Measurements from ENCODE around the gene AMFR. TPM values are rescaled to one million over a fixed set of nuclear protein-coding genes. Genes with fewer than 3 reads are reported as not detected.

AMFR gene
- total and polyA plus RNA-seq, 10 of the 15 experiments (the other 5 are each of a cell fraction or from before 2014, with no cell fraction given), result 8.2 to 67.6 (median 28.1) TPM

DNA sequence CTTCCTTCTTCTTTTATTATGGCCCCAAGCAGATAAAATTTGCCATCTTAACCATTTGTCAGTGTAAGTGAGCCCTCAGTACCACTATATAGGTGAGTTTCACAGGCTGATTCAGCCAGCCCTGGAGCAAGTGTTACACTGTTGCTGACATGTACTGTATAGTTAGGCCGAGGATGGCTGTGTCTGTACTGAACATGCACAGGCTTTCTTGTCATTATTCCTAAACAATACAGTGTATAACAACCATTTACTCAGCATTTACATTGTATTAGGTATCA, 53.7 kb downstream of the AMFR start (continued):
- TF ChIP-seq GATAD2B (conservative IDR thresholded peaks at IDR 0.05; ENCODE audit: low read depth) (no peak), SUPT20H (IDR thresholded peaks at IDR 0.05; ENCODE audit: borderline replicate concordance, control insufficient read depth, low read depth, low read length) (no peak)
- TF ChIP-seq, protein P1, sequence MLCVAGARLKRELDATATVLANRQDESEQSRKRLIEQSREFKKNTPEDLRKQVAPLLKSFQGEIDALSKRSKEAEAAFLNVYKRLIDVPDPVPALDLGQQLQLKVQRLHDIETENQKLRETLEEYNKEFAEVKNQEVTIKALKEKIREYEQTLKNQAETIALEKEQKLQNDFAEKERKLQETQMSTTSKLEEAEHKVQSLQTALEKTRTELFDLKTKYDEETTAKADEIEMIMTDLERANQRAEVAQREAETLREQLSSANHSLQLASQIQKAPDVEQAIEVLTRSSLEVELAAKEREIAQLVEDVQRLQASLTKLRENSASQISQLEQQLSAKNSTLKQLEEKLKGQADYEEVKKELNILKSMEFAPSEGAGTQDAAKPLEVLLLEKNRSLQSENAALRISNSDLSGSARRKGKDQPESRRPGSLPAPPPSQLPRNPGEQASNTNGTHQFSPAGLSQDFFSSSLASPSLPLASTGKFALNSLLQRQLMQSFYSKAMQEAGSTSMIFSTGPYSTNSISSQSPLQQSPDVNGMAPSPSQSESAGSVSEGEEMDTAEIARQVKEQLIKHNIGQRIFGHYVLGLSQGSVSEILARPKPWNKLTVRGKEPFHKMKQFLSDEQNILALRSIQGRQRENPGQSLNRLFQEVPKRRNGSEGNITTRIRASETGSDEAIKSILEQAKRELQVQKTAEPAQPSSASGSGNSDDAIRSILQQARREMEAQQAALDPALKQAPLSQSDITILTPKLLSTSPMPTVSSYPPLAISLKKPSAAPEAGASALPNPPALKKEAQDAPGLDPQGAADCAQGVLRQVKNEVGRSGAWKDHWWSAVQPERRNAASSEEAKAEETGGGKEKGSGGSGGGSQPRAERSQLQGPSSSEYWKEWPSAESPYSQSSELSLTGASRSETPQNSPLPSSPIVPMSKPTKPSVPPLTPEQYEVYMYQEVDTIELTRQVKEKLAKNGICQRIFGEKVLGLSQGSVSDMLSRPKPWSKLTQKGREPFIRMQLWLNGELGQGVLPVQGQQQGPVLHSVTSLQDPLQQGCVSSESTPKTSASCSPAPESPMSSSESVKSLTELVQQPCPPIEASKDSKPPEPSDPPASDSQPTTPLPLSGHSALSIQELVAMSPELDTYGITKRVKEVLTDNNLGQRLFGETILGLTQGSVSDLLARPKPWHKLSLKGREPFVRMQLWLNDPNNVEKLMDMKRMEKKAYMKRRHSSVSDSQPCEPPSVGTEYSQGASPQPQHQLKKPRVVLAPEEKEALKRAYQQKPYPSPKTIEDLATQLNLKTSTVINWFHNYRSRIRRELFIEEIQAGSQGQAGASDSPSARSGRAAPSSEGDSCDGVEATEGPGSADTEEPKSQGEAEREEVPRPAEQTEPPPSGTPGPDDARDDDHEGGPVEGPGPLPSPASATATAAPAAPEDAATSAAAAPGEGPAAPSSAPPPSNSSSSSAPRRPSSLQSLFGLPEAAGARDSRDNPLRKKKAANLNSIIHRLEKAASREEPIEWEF (IDR thresholded peaks at IDR 0.05; ENCODE audit: insufficient replicate concordance, low read depth, low read length), result no peak

DNA sequence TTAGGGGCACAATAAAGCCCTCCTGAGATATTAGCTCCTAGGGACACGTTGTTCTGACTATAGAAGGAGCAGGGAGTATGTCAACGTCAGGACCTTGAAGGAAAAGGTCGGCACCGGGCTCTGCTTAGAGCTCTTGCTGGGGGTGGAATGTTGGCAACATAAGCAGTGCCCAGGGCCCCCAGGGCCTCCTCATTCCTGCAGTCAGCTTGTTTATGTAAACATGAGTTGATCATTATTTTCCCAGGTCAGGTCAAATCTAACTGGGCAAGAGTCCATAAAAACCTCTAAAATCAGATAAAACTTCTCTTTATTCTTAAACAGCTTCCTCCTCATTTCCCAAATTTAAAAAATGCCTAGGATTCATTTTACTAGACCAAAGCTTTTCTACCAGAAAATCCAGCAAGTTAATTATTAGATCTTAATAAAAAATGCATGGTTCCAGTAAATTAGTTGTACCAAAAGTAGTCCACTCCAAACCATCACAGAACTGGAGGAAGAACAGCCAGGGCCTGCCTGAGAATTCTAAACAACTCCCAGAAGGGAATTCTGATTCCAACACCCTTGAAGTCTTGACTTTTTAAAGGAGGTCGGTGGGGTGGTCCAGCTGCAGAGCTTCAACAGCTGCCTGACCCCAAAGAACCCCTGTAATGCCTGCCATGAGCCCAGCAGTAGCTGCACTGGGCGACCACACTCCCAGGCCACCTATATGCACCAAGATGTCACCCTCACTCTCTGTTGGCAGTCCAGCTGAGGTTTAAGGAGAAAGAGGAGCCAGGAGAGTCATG, 54.3 kb downstream of the AMFR start:
- H3K4me3 ChIP-seq, result no peak overlapping the region
- no peak overlapping the region for H3K9ac ChIP-seq (ENCODE audit: control insufficient read depth, insufficient read depth, low read length)
- POLR2A ChIA-PET, result no interaction called here
- no peaks in the 10 kb centered on the region for H3K27me3 ChIP-seq (replicated peaks in 1 of 2; ENCODE audit: control insufficient read depth in 2 of 2, insufficient read depth in 2 of 2, low read length in 1 of 2)
- BruUV-seq (replicated peaks), result no TSS peak
- CTCF ChIA-PET, result interaction anchor here (1.0 to 7.1 kb wide), 2 partner anchors 14 to 53 kb away, joined by 3 to 32 read pairs; no protein-coding TSS in a partner anchor
- RAD21 ChIA-PET (ENCODE audit: unreplicated experiment), result no interaction called here
- TF ChIP-seq ZZZ3 (IDR thresholded peaks at IDR 0.05; ENCODE audit: control insufficient read depth, insufficient read length, low read depth) (no peak), STAT1 (conservative IDR thresholded peaks at IDR 0.05) (no peak)
- no peaks in the 10 kb centered on the region for H4K20me1 ChIP-seq (ENCODE audit: control insufficient read depth, insufficient read depth)
- DNase-seq (ENCODE audit: low read depth, low spot score) (no peak), ATAC-seq (no peak), FAIRE-seq (no peak)
- H3K4me2 ChIP-seq (ENCODE audit: control insufficient read depth, insufficient read depth), result no peak overlapping the region
- intact Hi-C loops (cut with micrococcal nuclease; ENCODE audit: unreplicated experiment), result no loop called here
- no peak overlapping the region for H3K27ac ChIP-seq (ENCODE audit: control insufficient read depth, insufficient read depth)
- in situ Hi-C loops (cut with MboI), result no loop called here
- no peaks in the 10 kb centered on the region for H3K9me3 ChIP-seq (replicated peaks; ENCODE audit: control insufficient read depth, insufficient read depth, low read length)
- H3K36me3 ChIP-seq (ENCODE audit: control insufficient read depth in 2 of 2, insufficient read depth in 2 of 2, low read length in 1 of 2), result peaks cover 18 to 33% of the 10 kb centered on the region in 2 experiments
- H2AFZ ChIP-seq (ENCODE audit: control insufficient read depth, low read depth, low read length), result no peak overlapping the region
- SMC1A ChIA-PET (ENCODE audit: uncharacterized antibody, unreplicated experiment), result no interaction called here
- H3K4me1 ChIP-seq (ENCODE audit: control insufficient read depth, insufficient read depth, low read length), result no peaks in the 10 kb centered on the region
- 90% methylated on average over 6 of the region's 6 CpGs for WGBS (ENCODE audit: insufficient coverage, insufficient replicate concordance, low lambda C conversion rate, missing lambda C conversion rate)
- no peaks in the 10 kb centered on the region for H3K79me2 ChIP-seq (ENCODE audit: control insufficient read depth, insufficient read depth, low read length)

All from GM12878 (cell line).